IMR-90 (cell line): Measurements from ENCODE around the gene UBE2M. TPM values are rescaled to one million over a fixed set of nuclear protein-coding genes. Genes with fewer than 3 reads are reported as not detected.

ENCODE experiments used
- ATAC-seq: fragments of 200-7000 bp; cut with Tn5 transposase; 2 replicates; pipeline ENCODE4 v1.9.1; 2020; ENCODE audit warnings: low read depth, mild to moderate bottlenecking, moderate library complexity
- BruUV-seq: library from RNA; stranded (reverse); fragments of 400-500 nt; replicated peaks from 2 replicates; lab custom pipeline; 2021; lab: Mats Ljungman, UMichigan
- CTCF ChIA-PET: fragments of 300-600 bp; formaldehyde crosslinking; extraction: SDS; loops from one replicate; lab custom pipeline; 2021; ENCODE audit warnings: antibody characterized with exemption; lab: Yijun Ruan, JAX
- POLR2A ChIA-PET: fragments of 300-600 bp; sonication (Branson Sonifier 250); formaldehyde crosslinking; loops from one replicate; lab custom pipeline; 2022; ENCODE audit warnings: antibody characterized with exemption; ENCODE audit not compliant: unreplicated experiment; lab: Charles Lee
- DNase-seq: peaks from one replicate; pipeline ENCODE4 v3.0.0; 2013
- H2AFZ ChIP-seq: replicated peaks from 2 replicates; pipeline ENCODE3; 2013; ENCODE audit warnings: low read length, mild to moderate bottlenecking; ENCODE audit not compliant: poor library complexity
- H2AK5ac ChIP-seq: 2 replicates; pipeline ENCODE4 v1.6.1; 2013; ENCODE audit warnings: low read depth, low read length, inconsistent platforms
- H2AK9ac ChIP-seq: replicated peaks from 2 replicates; pipeline ENCODE3; 2013; ENCODE audit warnings: mild to moderate bottlenecking, low read depth, low read length, moderate library complexity; ENCODE audit not compliant: poor library complexity
- H2BK120ac ChIP-seq: 2 replicates; pipeline ENCODE4 v1.6.1; 2013; ENCODE audit warnings: low read depth, low read length, inconsistent platforms
- H2BK15ac ChIP-seq: 3 replicates; pipeline ENCODE4 v1.6.1; 2013; ENCODE audit warnings: low read depth, low read length, inconsistent platforms
- H2BK20ac ChIP-seq: 2 replicates; pipeline ENCODE4 v1.6.1; 2013; ENCODE audit warnings: low read depth, mild to moderate bottlenecking, inconsistent platforms, low read length, moderate library complexity
- H2BK5ac ChIP-seq: 2 replicates; pipeline ENCODE4 v1.6.1; 2013; ENCODE audit warnings: mild to moderate bottlenecking, low read depth, low read length, inconsistent platforms; ENCODE audit not compliant: poor library complexity, severe bottlenecking
- H3K14ac ChIP-seq: replicated peaks from 2 replicates; pipeline ENCODE4 v1.6.1; 2013; ENCODE audit warnings: low read depth, low read length, inconsistent platforms
- H3K18ac ChIP-seq: 2 replicates; pipeline ENCODE4 v1.6.1; 2013; ENCODE audit warnings: low read depth, low read length, control low read depth
- H3K23ac ChIP-seq: 2 replicates; pipeline ENCODE4 v1.6.1; 2013; ENCODE audit warnings: low read depth, low read length, inconsistent platforms
- H3K27ac ChIP-seq: 2 replicates; pipeline ENCODE4 v1.5.1; 2013; ENCODE audit warnings: mild to moderate bottlenecking, control low read depth, low read length; ENCODE audit not compliant: insufficient read depth
- H3K27me3 ChIP-seq: 2 replicates; pipeline ENCODE4 v1.6.1; 2013; ENCODE audit warnings: low read length; ENCODE audit not compliant: control insufficient read depth, insufficient read depth
- H3K36me3 ChIP-seq: 2 replicates; pipeline ENCODE4 v1.6.1; 2013; ENCODE audit warnings: low read length, mixed read lengths; ENCODE audit not compliant: control insufficient read depth, insufficient read depth
- H3K4ac ChIP-seq: 2 replicates; pipeline ENCODE4 v1.6.1; 2013; ENCODE audit warnings: low read depth, low read length, inconsistent platforms
- H3K4me1 ChIP-seq: 2 replicates; pipeline ENCODE4 v1.6.1; 2013; ENCODE audit warnings: low read length, mixed read lengths; ENCODE audit not compliant: control insufficient read depth, insufficient read depth
- H3K4me2 ChIP-seq: 2 replicates; pipeline ENCODE4 v1.6.1; 2013; ENCODE audit warnings: low read depth, mild to moderate bottlenecking, control low read depth, low read length, moderate library complexity
- H3K4me3 ChIP-seq: 2 replicates; pipeline ENCODE4 v1.5.1; 2013; ENCODE audit warnings: low read depth, mild to moderate bottlenecking, control low read depth, low read length, moderate library complexity; ENCODE audit not compliant: insufficient read depth
- H3K56ac ChIP-seq: 2 replicates; pipeline ENCODE4 v1.6.1; 2013; ENCODE audit warnings: low read length, inconsistent platforms; ENCODE audit not compliant: insufficient read depth; ENCODE audit errors: extremely low read depth
- H3K79me1 ChIP-seq, 2 experiments: 2 replicates each; pipeline ENCODE4 v1.6.1; 2013; ENCODE audit warnings: low read length in 2 of 2, inconsistent platforms in 1 of 2, low read depth in 1 of 2
- H3K9ac ChIP-seq: 2 replicates; pipeline ENCODE4 v1.6.1; 2013; ENCODE audit warnings: low read depth, low read length, control low read depth
- H3K9me1 ChIP-seq: 2 replicates; pipeline ENCODE4 v1.6.1; 2013; ENCODE audit warnings: low read length, inconsistent platforms; ENCODE audit not compliant: insufficient read depth
- H3K9me3 ChIP-seq: 2 replicates; pipeline ENCODE4 v1.6.1; 2013; ENCODE audit warnings: low read length; ENCODE audit not compliant: control insufficient read depth, insufficient read depth
- H4K20me1 ChIP-seq: 2 replicates; pipeline ENCODE4 v1.6.1; 2013; ENCODE audit warnings: low read length, inconsistent platforms; ENCODE audit not compliant: insufficient read depth
- H4K5ac ChIP-seq: 2 replicates; pipeline ENCODE4 v1.6.1; 2013; ENCODE audit warnings: mild to moderate bottlenecking, low read depth, low read length, control low read depth
- H4K8ac ChIP-seq, 2 experiments: 2 replicates each; pipeline ENCODE4 v1.6.1; 2013; ENCODE audit warnings: low read depth in 2 of 2, low read length in 2 of 2, control low read depth in 1 of 2, inconsistent platforms in 1 of 2
- H4K91ac ChIP-seq: 2 replicates; pipeline ENCODE4 v1.6.1; 2013; ENCODE audit warnings: low read depth, low read length, inconsistent platforms; ENCODE audit not compliant: insufficient read depth
- BHLHE40 ChIP-seq: fragments of 150-350 bp; IDR thresholded peaks from 2 replicates; pipeline ENCODE4 v1.6.1; 2016; ENCODE audit warnings: mild to moderate bottlenecking, low read depth, low read length
- CTCF ChIP-seq: conservative IDR thresholded peaks from 2 replicates; pipeline ENCODE4 v1.5.1; 2012; ENCODE audit warnings: mild to moderate bottlenecking, low read depth, low read length, improper control_type of control experiment
- ELK1 ChIP-seq: fragments of 150-350 bp; IDR thresholded peaks from 2 replicates; pipeline ENCODE4 v1.6.1; 2016; ENCODE audit warnings: low read depth, mild to moderate bottlenecking, low read length, moderate library complexity, borderline replicate concordance
- FOS ChIP-seq: fragments of 150-350 bp; IDR thresholded peaks from 2 replicates; pipeline ENCODE4 v1.6.1; 2016; ENCODE audit warnings: low read depth, low read length
- MAFK ChIP-seq: IDR thresholded peaks from 2 replicates; pipeline ENCODE4 v1.6.1; 2012; ENCODE audit warnings: low read depth, low read length, improper control_type of control experiment
- MXI1 ChIP-seq: IDR thresholded peaks from 2 replicates; pipeline ENCODE4 v1.6.1; 2012; ENCODE audit warnings: low read depth, mild to moderate bottlenecking, low read length, moderate library complexity, borderline replicate concordance
- RCOR1 ChIP-seq: IDR thresholded peaks from 2 replicates; pipeline ENCODE4 v1.6.1; 2012; ENCODE audit warnings: mild to moderate bottlenecking, low read length, improper control_type of control experiment; ENCODE audit not compliant: insufficient replicate concordance
- RFX5 ChIP-seq: IDR thresholded peaks from 2 replicates; pipeline ENCODE4 v1.8.0; 2012; ENCODE audit warnings: low read depth, mild to moderate bottlenecking, low read length, moderate library complexity
- SMC3 ChIP-seq: fragments of 150-350 bp; IDR thresholded peaks from 2 replicates; pipeline ENCODE4 v1.6.1; 2016; ENCODE audit warnings: low read depth, mild to moderate bottlenecking, antibody characterized with exemption, low read length, moderate library complexity
- WGBS, 2 experiments: methylation state at CpG; one replicate each; pipeline versions ENCODE4 v1.1.5 to v1.1.7; 2013; ENCODE audit warnings: missing lambda C conversion rate in 2 of 2; ENCODE audit not compliant: insufficient read length in 1 of 2; ENCODE audit errors: extremely low coverage in 2 of 2; 5-methylcytosine and 5-hydroxymethylcytosine counted together
- dilution Hi-C: fragments of 300-500 bp; cut with HindIII; formaldehyde crosslinking; loops from one replicate; pipeline ENCODE4 v1.14.3; 2018; ENCODE audit warnings: low sequenced_read_pairs; ENCODE audit not compliant: unreplicated experiment
- in situ Hi-C: fragments of 300-500 bp; cut with MboI; formaldehyde crosslinking; loops from 3 replicates; pipeline ENCODE4 v1.14.3; 2019; ENCODE audit warnings: low sequenced_read_pairs, inconsistent platforms, mixed read lengths
- intact Hi-C: fragments of 100-400 bp; cut with micrococcal nuclease; formaldehyde crosslinking; loops from 2 replicates; pipeline ENCODE4 v1.10.0; 2022
- polyA plus RNA-seq, 3 experiments: library from polyadenylated mRNA; depleted of rRNA; stranded (reverse); fragments of >200 nt; gene quantifications; 2 replicates each; pipeline ENCODE4 v1.2.3, GENCODE V29; 2012; ENCODE audit warnings: low replicate concordance in 1 of 3
- total RNA-seq: library from RNA; depleted of rRNA; stranded (reverse); fragments of >200 nt; gene quantifications from 2 replicates; pipeline ENCODE4 v1.2.3, GENCODE V29; 2012

Gene UBE2M
- total and polyA plus RNA-seq, 2 of the 4 experiments (the other 2 are of a cell fraction) = 55.9 to 66.6 TPM

GRCh38 chr19:58531034-58531840, 27.2 kb downstream of the UBE2M start:
- H2BK5ac ChIP-seq = no peak overlapping the region
- DNase-seq (no peak), ATAC-seq (no peak)
- no peak overlapping the region for H3K23ac ChIP-seq
- no peak overlapping the region for H3K4me2 ChIP-seq
- H3K18ac ChIP-seq = no peak overlapping the region
- no peak overlapping the region for H4K91ac ChIP-seq
- no TSS peak for BruUV-seq
- no peak overlapping the region for H4K5ac ChIP-seq
- ChIA-PET POLR2A (no interaction called here), CTCF (interaction anchor here (0.7 to 0.9 kb wide), 2 partner anchors 12 to 31 kb away, joined by 3 to 4 read pairs; no protein-coding TSS in a partner anchor)
- H2BK15ac ChIP-seq = no peak overlapping the region
- no peaks in the 10 kb centered on the region for H3K79me1 ChIP-seq
- peaks cover 27% of the 10 kb centered on the region for H3K27me3 ChIP-seq
- intact Hi-C loops = no loop called here
- H4K8ac ChIP-seq = no peak overlapping the region
- in situ Hi-C loops = no loop called here
- no peak overlapping the region for H3K9ac ChIP-seq
- H3K4me1 ChIP-seq = no peaks in the 10 kb centered on the region
- H3K14ac ChIP-seq = no peak overlapping the region
- no peak overlapping the region for H2AFZ ChIP-seq
- 29% methylated on average over 1 of the region's 10 CpGs; no CpG with 5 or more reads in 1 of the 2 experiments for WGBS, 2 experiments
- no peaks in the 10 kb centered on the region for H3K9me1 ChIP-seq
- H3K36me3 ChIP-seq = no peaks in the 10 kb centered on the region
- H3K4ac ChIP-seq = no peak overlapping the region
- H3K9me3 ChIP-seq = 0 out of 2 replicates have a peak, but pooled peaks cover 2% of the 10 kb centered on the region
- no peak overlapping the region for H2AK9ac ChIP-seq
- no peaks in the 10 kb centered on the region for H4K20me1 ChIP-seq
- no peak for TF ChIP-seq MXI1
- no peak for TF ChIP-seq ELK1
- no peak for TF ChIP-seq RCOR1
- TF ChIP-seq RFX5 = no peak
- TF ChIP-seq CTCF = no peak
- no peak for TF ChIP-seq MAFK
- TF ChIP-seq SMC3 = no peak
- TF ChIP-seq BHLHE40 = no peak
- TF ChIP-seq FOS = no peak
- no peak overlapping the region for H2BK20ac ChIP-seq
- H3K27ac ChIP-seq = no peak overlapping the region
- no peak overlapping the region for H2BK120ac ChIP-seq
- no peak overlapping the region for H3K4me3 ChIP-seq
- dilution Hi-C loops = no loop called here
- H2AK5ac ChIP-seq = no peak overlapping the region
- H3K56ac ChIP-seq = no peak overlapping the region
